ENCODE results near the gene IFT57.

GRCh38 chr3:108181172-108181571 is 41.1 kb downstream of the IFT57 start:
- TF ChIP-seq CTCF (IDR thresholded peaks at IDR 0.05; ENCODE audit: insufficient read depth, low read length, poor library complexity, severe bottlenecking) (no peak), EZH2phosphoT487 (conservative IDR thresholded peaks at IDR 0.05; ENCODE audit: low read length) (no peak)

Measured in SU-DHL-6 (cell line).